PC-3 (cell line): ENCODE results near the gene WNT10A. TPM values are rescaled to one million over a fixed set of nuclear protein-coding genes. Genes with fewer than 3 reads are reported as not detected.

ENCODE experiments used
- ATAC-seq: fragments of 200-7000 bp; cut with Tn5 transposase; 2 replicates; pipeline ENCODE4 v1.9.1; 2020; ENCODE audit warnings: mild to moderate bottlenecking, moderate library complexity
- BruUV-seq: library from RNA; stranded (reverse); fragments of 400-500 nt; replicated peaks from 2 replicates; lab custom pipeline; 2021; lab: Mats Ljungman, UMichigan
- CTCF ChIA-PET: fragments of 300-600 bp; sonication (Branson Sonifier 250); formaldehyde crosslinking; loops from one replicate; lab custom pipeline; 2022; ENCODE audit warnings: antibody characterized with exemption; lab: Charles Lee
- POLR2A ChIA-PET: fragments of 300-600 bp; sonication (Branson Sonifier 250); formaldehyde crosslinking; loops from one replicate; lab custom pipeline; 2022; ENCODE audit warnings: antibody characterized with exemption; ENCODE audit not compliant: unreplicated experiment; lab: Charles Lee
- DNase-seq: peaks from one replicate; pipeline ENCODE4 v3.0.0-alpha.2; 2015
- H2AFZ ChIP-seq: fragments of 300-600 bp; sonication (generic); 2 replicates; pipeline ENCODE4 v1.6.0; 2016; ENCODE audit warnings: antibody characterized with exemption, low read length
- H3F3A ChIP-seq: fragments of 300-600 bp; sonication (generic); one replicate; pipeline ENCODE4 v1.6.0; 2017; ENCODE audit warnings: antibody characterized with exemption, low read length, control low read depth, mild to moderate bottlenecking; ENCODE audit not compliant: unreplicated experiment
- H3K27ac ChIP-seq: fragments of 300-600 bp; sonication (generic); 2 replicates; pipeline ENCODE4 v1.5.1; 2016; ENCODE audit warnings: mild to moderate bottlenecking, low read length
- H3K27me3 ChIP-seq: fragments of 300-600 bp; sonication (generic); 2 replicates; pipeline ENCODE4 v1.6.1; 2016; ENCODE audit warnings: low read length, mixed read lengths
- H3K36me3 ChIP-seq: fragments of 300-600 bp; sonication (generic); 2 replicates; pipeline ENCODE4 v1.6.1; 2016; ENCODE audit warnings: low read depth, mixed run types, low read length, mixed read lengths
- H3K4me1 ChIP-seq: fragments of 300-600 bp; sonication (generic); 2 replicates; pipeline ENCODE4 v1.5.1; 2016; ENCODE audit warnings: low read length; ENCODE audit not compliant: insufficient read depth
- H3K4me2 ChIP-seq: fragments of 300-600 bp; sonication (generic); 2 replicates; pipeline ENCODE4 v1.6.0; 2016; ENCODE audit warnings: low read length
- H3K4me3 ChIP-seq: fragments of 300-600 bp; sonication (generic); 2 replicates; pipeline ENCODE4 v1.5.1; 2016; ENCODE audit warnings: mild to moderate bottlenecking, low read length, mixed read lengths
- H3K79me2 ChIP-seq: fragments of 300-600 bp; sonication (generic); 2 replicates; pipeline ENCODE4 v1.6.1; 2017; ENCODE audit warnings: low read length, mixed read lengths
- H3K9ac ChIP-seq: fragments of 300-600 bp; sonication (generic); 2 replicates; pipeline ENCODE4 v1.6.0; 2016; ENCODE audit warnings: mild to moderate bottlenecking, low read length
- H3K9me2 ChIP-seq: fragments of 300-600 bp; sonication (generic); replicated peaks from 2 replicates; pipeline ENCODE4 v1.6.1; 2016; ENCODE audit warnings: mixed run types, low read length, mixed read lengths
- H3K9me3 ChIP-seq: fragments of 300-600 bp; sonication (generic); 2 replicates; pipeline ENCODE4 v1.6.1; 2016; ENCODE audit warnings: low read length, mixed read lengths
- H4K20me1 ChIP-seq: fragments of 300-600 bp; sonication (generic); 2 replicates; pipeline ENCODE4 v1.6.1; 2016; ENCODE audit warnings: low read length, mixed read lengths
- CTCF ChIP-seq: fragments of 300-600 bp; sonication (generic); conservative IDR thresholded peaks from 2 replicates; pipeline ENCODE4 v1.5.1; 2017; ENCODE audit warnings: antibody characterized with exemption, low read depth, mild to moderate bottlenecking, low read length
- EZH2 ChIP-seq: fragments of 300-600 bp; sonication (generic); IDR thresholded peaks from one replicate; pipeline ENCODE4 v1.6.1; 2017; ENCODE audit warnings: antibody characterized with exemption, mild to moderate bottlenecking, low read length; ENCODE audit not compliant: unreplicated experiment
- EZH2phosphoT487 ChIP-seq: fragments of 300-600 bp; sonication (generic); IDR thresholded peaks from 2 replicates; pipeline ENCODE4 v1.6.1; 2018; ENCODE audit warnings: mild to moderate bottlenecking, antibody characterized with exemption, low read length, borderline replicate concordance
- intact Hi-C: fragments of 100-400 bp; cut with micrococcal nuclease; formaldehyde crosslinking; loops from 2 replicates; pipeline ENCODE4 v1.9.0; 2023
- total RNA-seq: library from RNA; depleted of rRNA; stranded (reverse); fragments of >200 nt; gene quantifications from 2 replicates; pipeline ENCODE4 v1.2.3, GENCODE V29; 2014

Gene WNT10A
- total RNA-seq, 1 experiment from 2014 or later, result 0.40 TPM

GRCh38 chr2:218856896-218857243 lies 23.8 kb upstream of the WNT10A start:
- CTCF ChIA-PET, result no interaction called here
- peaks cover 30% of the 10 kb centered on the region for H3K27me3 ChIP-seq
- TF ChIP-seq EZH2phosphoT487 (no peak), EZH2 (no peak), CTCF (no peak)
- DNase-seq (no peak), ATAC-seq (no peak)
- POLR2A ChIA-PET, result no interaction called here
- no peaks in the 10 kb centered on the region for H3K79me2 ChIP-seq
- BruUV-seq, result no TSS peak
- intact Hi-C loops, result no loop called here
- H3K4me2 ChIP-seq, result no peak overlapping the region
- no peaks in the 10 kb centered on the region for H4K20me1 ChIP-seq
- peaks cover 5% of the 10 kb centered on the region; the same call in 1 of the 2 replicates for H3K4me1 ChIP-seq
- H3F3A ChIP-seq, result no peaks in the 10 kb centered on the region
- no peaks in the 10 kb centered on the region for H3K9me2 ChIP-seq
- no peak overlapping the region for H2AFZ ChIP-seq
- H3K27ac ChIP-seq, result no peak overlapping the region
- no peaks in the 10 kb centered on the region for H3K9me3 ChIP-seq
- H3K36me3 ChIP-seq, result no peaks in the 10 kb centered on the region
- no peak overlapping the region for H3K9ac ChIP-seq
- H3K4me3 ChIP-seq, result no peak overlapping the region

- no peak for ATAC-seq
- no peak for TF ChIP-seq CTCF
- TF ChIP-seq EZH2phosphoT487, result no peak
- no peak for TF ChIP-seq EZH2
Measured at GRCh38 chr2:218857371-218858137, 23.1 kb upstream of the WNT10A start.

GRCh38 chr2:218858138-218858445 lies 22.6 kb upstream of the WNT10A start:
- no peak overlapping the region for H3K9ac ChIP-seq
- BruUV-seq, result no TSS peak
- peaks cover 30% of the 10 kb centered on the region for H3K27me3 ChIP-seq
- ChIA-PET CTCF (no interaction called here), POLR2A (no interaction called here)
- H4K20me1 ChIP-seq, result no peaks in the 10 kb centered on the region
- TF ChIP-seq EZH2, result no peak
- no peak for TF ChIP-seq CTCF
- no peak for TF ChIP-seq EZH2phosphoT487
- no peaks in the 10 kb centered on the region for H3K9me3 ChIP-seq
- no peaks in the 10 kb centered on the region for H3F3A ChIP-seq
- DNase-seq (no peak), ATAC-seq (no peak)
- no peak overlapping the region for H3K4me2 ChIP-seq
- H3K4me3 ChIP-seq, result no peak overlapping the region
- H3K36me3 ChIP-seq, result no peaks in the 10 kb centered on the region
- H3K79me2 ChIP-seq, result no peaks in the 10 kb centered on the region
- intact Hi-C loops, result no loop called here
- H2AFZ ChIP-seq, result no peak overlapping the region
- no peak overlapping the region for H3K27ac ChIP-seq
- H3K4me1 ChIP-seq, result peaks cover 5% of the 10 kb centered on the region; the same call in 1 of the 2 replicates
- no peaks in the 10 kb centered on the region for H3K9me2 ChIP-seq

More at GRCh38 chr2:218857371-218858137, 23.1 kb upstream of the WNT10A start:
- no peak overlapping the region for H3K4me2 ChIP-seq
- no peak overlapping the region for H3K27ac ChIP-seq
- no peak for DNase-seq
- H3K9ac ChIP-seq, result no peak overlapping the region
- H3F3A ChIP-seq, result no peaks in the 10 kb centered on the region
- ChIA-PET CTCF (no interaction called here), POLR2A (no interaction called here)
- intact Hi-C loops, result no loop called here
- no peaks in the 10 kb centered on the region for H3K9me2 ChIP-seq
- BruUV-seq, result no TSS peak
- H3K4me1 ChIP-seq, result peaks cover 5% of the 10 kb centered on the region; the same call in 1 of the 2 replicates
- no peak overlapping the region for H2AFZ ChIP-seq
- H3K4me3 ChIP-seq, result no peak overlapping the region
- H3K9me3 ChIP-seq, result no peaks in the 10 kb centered on the region
- H3K36me3 ChIP-seq, result no peaks in the 10 kb centered on the region
- H3K79me2 ChIP-seq, result no peaks in the 10 kb centered on the region
- no peaks in the 10 kb centered on the region for H4K20me1 ChIP-seq
- H3K27me3 ChIP-seq, result peaks cover 30% of the 10 kb centered on the region
